ENCODE data around the gene PCGF3.
A peak's percentile ranks its signal among the peaks of the same experiment; 100 is the strongest.
"Not testable (repeated sequence)": the region's sequence is repeated elsewhere in the genome, so short reads cannot be mapped to it uniquely, and the experiment has no call there.

Gene PCGF3

GRCh38 chr4:705278-706082 lies at the start of gene PCGF3:
Gene PCGF3, plus strand, starts transcription at chr4:705832. Its CDS starts 27,849 bp downstream, at chr4:733681.
- DNase-seq: peak; percentile 95

- peak; percentile 12 for DNase-seq
Observed at GRCh38 chr4:656436-657337, 48.9 kb upstream of the PCGF3 start.

GRCh38 chr4:657338-657833 lies 48.2 kb upstream of the PCGF3 start:
- peak; percentile 10 for DNase-seq

- DNase-seq: peak; percentile 11
Observed at GRCh38 chr4:657834-658667, 47.6 kb upstream of the PCGF3 start.

- peak; percentile 10 for DNase-seq
Observed at GRCh38 chr4:658681-659667, 46.7 kb upstream of the PCGF3 start.

GRCh38 chr4:659851-660250 lies 45.8 kb upstream of the PCGF3 start:
- DNase-seq: peak; percentile 4

- peak; percentile 0 for DNase-seq
Observed at GRCh38 chr4:660401-660800, 45.2 kb upstream of the PCGF3 start.

GRCh38 chr4:661231-661630 lies 44.4 kb upstream of the PCGF3 start:
- peak; percentile 11 for DNase-seq

GRCh38 chr4:661881-662761 lies 43.5 kb upstream of the PCGF3 start:
- peak; percentile 16 for DNase-seq

GRCh38 chr4:663046-663437 lies 42.6 kb upstream of the PCGF3 start:
- peak; percentile 14 for DNase-seq

- peak; percentile 79 for DNase-seq
Observed at GRCh38 chr4:663438-664428, 41.9 kb upstream of the PCGF3 start.

GRCh38 chr4:664713-665231 lies 40.9 kb upstream of the PCGF3 start:
- DNase-seq: peak; percentile 13

GRCh38 chr4:665381-665750 lies 40.3 kb upstream of the PCGF3 start:
- peak; percentile 10 for DNase-seq

GRCh38 chr4:665751-666435 lies 39.7 kb upstream of the PCGF3 start:
- no peak for DNase-seq

- no peak for DNase-seq
Observed at GRCh38 chr4:666436-666810, 39.2 kb upstream of the PCGF3 start.

GRCh38 chr4:666822-667544 lies 38.6 kb upstream of the PCGF3 start:
- DNase-seq: no peak

- DNase-seq: no peak
Observed at GRCh38 chr4:667545-667925, 38.1 kb upstream of the PCGF3 start.

- DNase-seq: not testable (repeated sequence)
Observed at GRCh38 chr4:668219-668618, 37.4 kb upstream of the PCGF3 start.
